ENCODE measurements around the gene NAB2. TPM values are rescaled to one million over a fixed set of nuclear protein-coding genes. Genes with fewer than 3 reads are reported as not detected.

Gene NAB2
- total and polyA plus RNA-seq, 4 donors, result 1.9 to 10.0 (median 6.2) TPM

- TF ChIP-seq, protein P1, sequence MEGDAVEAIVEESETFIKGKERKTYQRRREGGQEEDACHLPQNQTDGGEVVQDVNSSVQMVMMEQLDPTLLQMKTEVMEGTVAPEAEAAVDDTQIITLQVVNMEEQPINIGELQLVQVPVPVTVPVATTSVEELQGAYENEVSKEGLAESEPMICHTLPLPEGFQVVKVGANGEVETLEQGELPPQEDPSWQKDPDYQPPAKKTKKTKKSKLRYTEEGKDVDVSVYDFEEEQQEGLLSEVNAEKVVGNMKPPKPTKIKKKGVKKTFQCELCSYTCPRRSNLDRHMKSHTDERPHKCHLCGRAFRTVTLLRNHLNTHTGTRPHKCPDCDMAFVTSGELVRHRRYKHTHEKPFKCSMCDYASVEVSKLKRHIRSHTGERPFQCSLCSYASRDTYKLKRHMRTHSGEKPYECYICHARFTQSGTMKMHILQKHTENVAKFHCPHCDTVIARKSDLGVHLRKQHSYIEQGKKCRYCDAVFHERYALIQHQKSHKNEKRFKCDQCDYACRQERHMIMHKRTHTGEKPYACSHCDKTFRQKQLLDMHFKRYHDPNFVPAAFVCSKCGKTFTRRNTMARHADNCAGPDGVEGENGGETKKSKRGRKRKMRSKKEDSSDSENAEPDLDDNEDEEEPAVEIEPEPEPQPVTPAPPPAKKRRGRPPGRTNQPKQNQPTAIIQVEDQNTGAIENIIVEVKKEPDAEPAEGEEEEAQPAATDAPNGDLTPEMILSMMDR (IDR thresholded peaks at IDR 0.05; ENCODE audit: low read depth, low read length, missing input control), result no peak
- TF ChIP-seq, protein P2, sequence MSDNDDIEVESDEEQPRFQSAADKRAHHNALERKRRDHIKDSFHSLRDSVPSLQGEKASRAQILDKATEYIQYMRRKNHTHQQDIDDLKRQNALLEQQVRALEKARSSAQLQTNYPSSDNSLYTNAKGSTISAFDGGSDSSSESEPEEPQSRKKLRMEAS (IDR thresholded peaks at IDR 0.05), result no peak
- no peak for TF ChIP-seq FOXA2 (IDR thresholded peaks at IDR 0.05)
Observed at GRCh38 chr12:57063991-57064685, 24.8 kb upstream of the NAB2 start (continued).

GRCh38 chr12:57066245-57066644 lies 22.7 kb upstream of the NAB2 start:
- no peaks in the 10 kb centered on the region for H3K27me3 ChIP-seq (ENCODE audit: control insufficient read depth in 4 of 4, insufficient read depth in 4 of 4, low read length in 3 of 4)
- H3K9ac ChIP-seq (ENCODE audit: low read depth in 1 of 2, low read length in 2 of 2), result no peak overlapping the region
- no peaks in the 10 kb centered on the region for H3K9me3 ChIP-seq (ENCODE audit: control insufficient read depth in 4 of 4, low read length in 3 of 4)
- DNase-seq (ENCODE audit: low spot score), result no peak
- H3K27ac ChIP-seq (ENCODE audit: low read depth in 1 of 2, low read length in 2 of 2), result no peak overlapping the region
- H3K4me3 ChIP-seq (ENCODE audit: low read depth in 1 of 3, low read length in 3 of 3), result no peak overlapping the region
- WGBS, result 82% methylated on average over 2 of the region's 2 CpGs
- peaks cover 0 to 2% (median 2%) of the 10 kb centered on the region in 4 donors for H3K36me3 ChIP-seq (ENCODE audit: control insufficient read depth in 4 of 4, insufficient read depth in 3 of 4, low read depth in 1 of 4, low read length in 3 of 4)
- TF ChIP-seq, protein P2 (IDR thresholded peaks at IDR 0.05), result no peak
- no peak for TF ChIP-seq SP1 (IDR thresholded peaks at IDR 0.05)
- no peak for TF ChIP-seq EGR1 (IDR thresholded peaks at IDR 0.05; ENCODE audit: low read depth in 2 of 2)
- no peak for TF ChIP-seq JUND (IDR thresholded peaks at IDR 0.05)
- TF ChIP-seq HNF4A (conservative IDR thresholded peaks at IDR 0.05), result no peak
- TF ChIP-seq RAD21 (IDR thresholded peaks at IDR 0.05), result no peak
- no peak for TF ChIP-seq YY1 (IDR thresholded peaks at IDR 0.05)
- TF ChIP-seq FOXA1 (IDR thresholded peaks at IDR 0.05), result no peak
- TF ChIP-seq, protein P3, sequence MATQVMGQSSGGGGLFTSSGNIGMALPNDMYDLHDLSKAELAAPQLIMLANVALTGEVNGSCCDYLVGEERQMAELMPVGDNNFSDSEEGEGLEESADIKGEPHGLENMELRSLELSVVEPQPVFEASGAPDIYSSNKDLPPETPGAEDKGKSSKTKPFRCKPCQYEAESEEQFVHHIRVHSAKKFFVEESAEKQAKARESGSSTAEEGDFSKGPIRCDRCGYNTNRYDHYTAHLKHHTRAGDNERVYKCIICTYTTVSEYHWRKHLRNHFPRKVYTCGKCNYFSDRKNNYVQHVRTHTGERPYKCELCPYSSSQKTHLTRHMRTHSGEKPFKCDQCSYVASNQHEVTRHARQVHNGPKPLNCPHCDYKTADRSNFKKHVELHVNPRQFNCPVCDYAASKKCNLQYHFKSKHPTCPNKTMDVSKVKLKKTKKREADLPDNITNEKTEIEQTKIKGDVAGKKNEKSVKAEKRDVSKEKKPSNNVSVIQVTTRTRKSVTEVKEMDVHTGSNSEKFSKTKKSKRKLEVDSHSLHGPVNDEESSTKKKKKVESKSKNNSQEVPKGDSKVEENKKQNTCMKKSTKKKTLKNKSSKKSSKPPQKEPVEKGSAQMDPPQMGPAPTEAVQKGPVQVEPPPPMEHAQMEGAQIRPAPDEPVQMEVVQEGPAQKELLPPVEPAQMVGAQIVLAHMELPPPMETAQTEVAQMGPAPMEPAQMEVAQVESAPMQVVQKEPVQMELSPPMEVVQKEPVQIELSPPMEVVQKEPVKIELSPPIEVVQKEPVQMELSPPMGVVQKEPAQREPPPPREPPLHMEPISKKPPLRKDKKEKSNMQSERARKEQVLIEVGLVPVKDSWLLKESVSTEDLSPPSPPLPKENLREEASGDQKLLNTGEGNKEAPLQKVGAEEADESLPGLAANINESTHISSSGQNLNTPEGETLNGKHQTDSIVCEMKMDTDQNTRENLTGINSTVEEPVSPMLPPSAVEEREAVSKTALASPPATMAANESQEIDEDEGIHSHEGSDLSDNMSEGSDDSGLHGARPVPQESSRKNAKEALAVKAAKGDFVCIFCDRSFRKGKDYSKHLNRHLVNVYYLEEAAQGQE (IDR thresholded peaks at IDR 0.05), result no peak
- TF ChIP-seq, protein P4, sequence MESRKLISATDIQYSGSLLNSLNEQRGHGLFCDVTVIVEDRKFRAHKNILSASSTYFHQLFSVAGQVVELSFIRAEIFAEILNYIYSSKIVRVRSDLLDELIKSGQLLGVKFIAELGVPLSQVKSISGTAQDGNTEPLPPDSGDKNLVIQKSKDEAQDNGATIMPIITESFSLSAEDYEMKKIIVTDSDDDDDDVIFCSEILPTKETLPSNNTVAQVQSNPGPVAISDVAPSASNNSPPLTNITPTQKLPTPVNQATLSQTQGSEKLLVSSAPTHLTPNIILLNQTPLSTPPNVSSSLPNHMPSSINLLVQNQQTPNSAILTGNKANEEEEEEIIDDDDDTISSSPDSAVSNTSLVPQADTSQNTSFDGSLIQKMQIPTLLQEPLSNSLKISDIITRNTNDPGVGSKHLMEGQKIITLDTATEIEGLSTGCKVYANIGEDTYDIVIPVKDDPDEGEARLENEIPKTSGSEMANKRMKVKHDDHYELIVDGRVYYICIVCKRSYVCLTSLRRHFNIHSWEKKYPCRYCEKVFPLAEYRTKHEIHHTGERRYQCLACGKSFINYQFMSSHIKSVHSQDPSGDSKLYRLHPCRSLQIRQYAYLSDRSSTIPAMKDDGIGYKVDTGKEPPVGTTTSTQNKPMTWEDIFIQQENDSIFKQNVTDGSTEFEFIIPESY (IDR thresholded peaks at IDR 0.05), result no peak
- TF ChIP-seq, protein P1 (IDR thresholded peaks at IDR 0.05; ENCODE audit: low read depth, low read length, missing input control), result no peak
- TF ChIP-seq TAF1 (conservative IDR thresholded peaks at IDR 0.05), result no peak
- TF ChIP-seq RXRA (IDR thresholded peaks at IDR 0.05), result no peak
- no peak for TF ChIP-seq NR2F2 (IDR thresholded peaks at IDR 0.05)
- TF ChIP-seq FOXA2 (IDR thresholded peaks at IDR 0.05), result no peak
- TF ChIP-seq ATF3 (IDR thresholded peaks at IDR 0.05), result no peak
- peaks cover 0 to 5% (median 4%) of the 10 kb centered on the region in 4 donors for H3K4me1 ChIP-seq (ENCODE audit: control insufficient read depth in 4 of 4, insufficient read depth in 4 of 4, low read length in 3 of 4)

Data from liver (tissue), 9 donors.